ENCODE results near the gene UBP1.
"Not testable (repeated sequence)": the region's sequence is repeated elsewhere in the genome, so short reads cannot be mapped to it uniquely, and the experiment has no call there.

The UBP1 gene

DNA sequence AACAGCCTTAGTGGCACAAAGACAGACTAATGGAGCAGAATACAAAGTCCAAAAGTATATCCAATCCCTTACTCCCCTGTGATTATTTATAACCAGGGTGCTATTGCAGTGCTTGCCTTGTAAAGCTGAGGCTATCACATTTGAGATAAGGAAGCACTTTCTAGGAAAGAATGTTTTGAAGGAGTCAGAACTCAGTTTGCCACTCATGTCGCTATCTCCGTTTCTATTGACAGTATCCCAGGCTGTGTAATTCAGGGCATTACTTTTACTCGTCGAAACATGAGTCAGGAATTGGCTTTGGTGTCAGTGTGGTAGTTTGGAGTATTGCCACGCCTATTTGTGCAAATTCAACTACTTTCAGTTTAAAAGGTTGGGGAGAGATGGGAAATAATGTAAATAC is 84.6 kb downstream of the UBP1 start:
- no peak overlapping the region for H3K9ac ChIP-seq (ENCODE audit: low read length)
- H3K36me3 ChIP-seq (replicated peaks; ENCODE audit: low read depth, low read length): no peaks in the 10 kb centered on the region
- no peaks in the 10 kb centered on the region for H3K9me3 ChIP-seq (ENCODE audit: insufficient read depth, low read length)
- H3K27me3 ChIP-seq (ENCODE audit: low read depth, low read length): no peaks in the 10 kb centered on the region
- no peaks in the 10 kb centered on the region for H4K20me1 ChIP-seq (ENCODE audit: insufficient read depth, low read length)
- H3K4me3 ChIP-seq (ENCODE audit: low read length): no peak overlapping the region
- no peak overlapping the region for H3K27ac ChIP-seq (ENCODE audit: low read length)
- H3K4me1 ChIP-seq (ENCODE audit: low read length): no peaks in the 10 kb centered on the region
- no peak overlapping the region for H3K4me2 ChIP-seq (ENCODE audit: low read length)
- no peaks in the 10 kb centered on the region for H3K79me2 ChIP-seq (ENCODE audit: low read length)
- H2AFZ ChIP-seq (ENCODE audit: low read depth, low read length): no peak overlapping the region
- TF ChIP-seq, protein P1, sequence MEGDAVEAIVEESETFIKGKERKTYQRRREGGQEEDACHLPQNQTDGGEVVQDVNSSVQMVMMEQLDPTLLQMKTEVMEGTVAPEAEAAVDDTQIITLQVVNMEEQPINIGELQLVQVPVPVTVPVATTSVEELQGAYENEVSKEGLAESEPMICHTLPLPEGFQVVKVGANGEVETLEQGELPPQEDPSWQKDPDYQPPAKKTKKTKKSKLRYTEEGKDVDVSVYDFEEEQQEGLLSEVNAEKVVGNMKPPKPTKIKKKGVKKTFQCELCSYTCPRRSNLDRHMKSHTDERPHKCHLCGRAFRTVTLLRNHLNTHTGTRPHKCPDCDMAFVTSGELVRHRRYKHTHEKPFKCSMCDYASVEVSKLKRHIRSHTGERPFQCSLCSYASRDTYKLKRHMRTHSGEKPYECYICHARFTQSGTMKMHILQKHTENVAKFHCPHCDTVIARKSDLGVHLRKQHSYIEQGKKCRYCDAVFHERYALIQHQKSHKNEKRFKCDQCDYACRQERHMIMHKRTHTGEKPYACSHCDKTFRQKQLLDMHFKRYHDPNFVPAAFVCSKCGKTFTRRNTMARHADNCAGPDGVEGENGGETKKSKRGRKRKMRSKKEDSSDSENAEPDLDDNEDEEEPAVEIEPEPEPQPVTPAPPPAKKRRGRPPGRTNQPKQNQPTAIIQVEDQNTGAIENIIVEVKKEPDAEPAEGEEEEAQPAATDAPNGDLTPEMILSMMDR (IDR thresholded peaks at IDR 0.05; ENCODE audit: low read depth, low read length): no peak
- TF ChIP-seq EZH2phosphoT487 (IDR thresholded peaks at IDR 0.05; ENCODE audit: low read depth): no peak

DNA sequence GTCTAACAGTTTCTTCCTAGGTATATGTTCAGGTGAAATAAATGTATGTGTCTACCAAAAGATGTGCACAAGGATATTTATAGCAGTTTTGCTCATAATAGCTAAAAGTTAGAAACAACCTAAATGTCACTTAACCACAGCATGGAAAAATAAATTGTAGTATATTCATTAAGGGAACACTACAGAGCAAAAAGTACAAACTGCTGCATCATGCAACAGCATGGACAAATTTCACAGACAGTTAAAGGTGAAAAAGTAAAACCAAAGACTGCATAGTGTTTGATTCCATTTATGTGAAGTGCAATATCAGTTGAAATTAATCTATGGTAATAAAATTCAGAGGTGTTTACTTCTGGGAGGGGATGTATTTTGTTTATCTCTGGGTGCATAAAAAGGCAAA is 100.4 kb downstream of the UBP1 start:
- TF ChIP-seq, protein P1 (IDR thresholded peaks at IDR 0.05; ENCODE audit: low read depth, low read length): no peak
- no peak for TF ChIP-seq EZH2phosphoT487 (IDR thresholded peaks at IDR 0.05; ENCODE audit: low read depth)
- H3K4me3 ChIP-seq (ENCODE audit: low read length): no peak overlapping the region
- H3K79me2 ChIP-seq (ENCODE audit: low read length): no peaks in the 10 kb centered on the region
- no peak overlapping the region for H3K9ac ChIP-seq (ENCODE audit: low read length)
- no peaks in the 10 kb centered on the region for H3K27me3 ChIP-seq (ENCODE audit: low read depth, low read length)
- no peaks in the 10 kb centered on the region for H3K9me3 ChIP-seq (ENCODE audit: insufficient read depth, low read length)
- no peak overlapping the region for H3K27ac ChIP-seq (ENCODE audit: low read length)
- no peaks in the 10 kb centered on the region for H3K4me1 ChIP-seq (ENCODE audit: low read length)
- H3K4me2 ChIP-seq (ENCODE audit: low read length): no peak overlapping the region
- no peak overlapping the region for H2AFZ ChIP-seq (ENCODE audit: low read depth, low read length)
- H4K20me1 ChIP-seq (ENCODE audit: insufficient read depth, low read length): no peaks in the 10 kb centered on the region
- H3K36me3 ChIP-seq (replicated peaks; ENCODE audit: low read depth, low read length): no peaks in the 10 kb centered on the region

DNA sequence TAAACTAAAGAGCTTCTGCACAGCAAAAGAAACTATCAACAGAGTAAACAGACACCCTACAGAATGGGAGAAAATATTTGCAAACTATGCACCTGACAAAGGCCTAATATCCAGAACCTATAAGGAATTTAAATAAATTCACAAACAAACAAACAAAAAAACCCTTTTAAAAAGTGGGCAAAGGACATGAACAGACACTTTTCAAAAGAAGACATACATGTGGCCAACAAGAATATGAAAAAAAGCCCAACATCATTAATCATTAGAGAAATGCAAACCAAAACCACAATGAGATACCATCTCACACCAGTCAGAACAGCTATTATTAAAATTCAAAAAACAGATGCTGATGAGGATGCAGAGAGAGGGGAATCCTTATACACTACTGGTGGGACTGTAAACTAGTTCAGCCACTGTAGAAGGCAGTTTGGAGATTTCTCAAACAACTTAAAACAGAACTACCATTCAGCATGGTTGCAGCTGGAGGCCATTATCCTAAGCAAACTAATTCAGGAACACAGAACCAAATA is 101.2 kb downstream of the UBP1 start:
- not testable (repeated sequence) for H3K4me1 ChIP-seq (ENCODE audit: low read length); H4K20me1 ChIP-seq (ENCODE audit: insufficient read depth, low read length); H3K79me2 ChIP-seq (ENCODE audit: low read length); H2AFZ ChIP-seq (ENCODE audit: low read depth, low read length); H3K27ac ChIP-seq (ENCODE audit: low read length); H3K36me3 ChIP-seq (replicated peaks; ENCODE audit: low read depth, low read length); H3K4me3 ChIP-seq (ENCODE audit: low read length); H3K27me3 ChIP-seq (ENCODE audit: low read depth, low read length); H3K9ac ChIP-seq (ENCODE audit: low read length); H3K9me3 ChIP-seq (ENCODE audit: insufficient read depth, low read length); H3K4me2 ChIP-seq (ENCODE audit: low read length)
